NCI-H774 (cell line): ENCODE data around the gene SIRPB1.
"Not testable (repeated sequence)": the region's sequence is repeated elsewhere in the genome, so short reads cannot be mapped to it uniquely, and the experiment has no call there.

Experiments used
- DNase-seq: peaks from one replicate; lab custom pipeline; 2025; lab: John Stamatoyannopoulos, UW

SIRPB1 gene

DNA sequence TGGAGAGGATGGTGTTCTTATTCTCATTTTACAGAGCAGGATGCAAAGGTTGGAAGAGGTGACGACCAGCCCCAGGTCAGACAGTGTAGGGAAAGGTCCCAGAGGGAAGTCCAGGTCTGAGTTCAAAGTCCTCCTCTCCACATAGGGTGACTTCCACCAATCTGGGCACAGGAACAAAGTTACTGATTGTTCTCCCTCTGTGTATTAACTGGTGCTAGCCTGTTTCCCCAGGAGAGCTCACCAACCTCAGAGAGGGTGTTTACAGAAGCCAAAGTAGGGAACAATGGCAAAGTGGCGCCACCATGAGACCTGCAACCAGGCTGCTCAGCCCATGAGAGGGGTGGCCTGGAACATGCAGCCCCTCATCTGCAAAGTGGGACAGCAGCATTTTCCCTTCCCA, 16.8 kb upstream of the SIRPB1 start:
- DNase-seq: no peak

GRCh38 chr20:1635291-1635979, 15.6 kb upstream of the SIRPB1 start:
- DNase-seq: no peak

GRCh38 chr20:1633535-1633934, 13.7 kb upstream of the SIRPB1 start:
- no peak for DNase-seq

DNA sequence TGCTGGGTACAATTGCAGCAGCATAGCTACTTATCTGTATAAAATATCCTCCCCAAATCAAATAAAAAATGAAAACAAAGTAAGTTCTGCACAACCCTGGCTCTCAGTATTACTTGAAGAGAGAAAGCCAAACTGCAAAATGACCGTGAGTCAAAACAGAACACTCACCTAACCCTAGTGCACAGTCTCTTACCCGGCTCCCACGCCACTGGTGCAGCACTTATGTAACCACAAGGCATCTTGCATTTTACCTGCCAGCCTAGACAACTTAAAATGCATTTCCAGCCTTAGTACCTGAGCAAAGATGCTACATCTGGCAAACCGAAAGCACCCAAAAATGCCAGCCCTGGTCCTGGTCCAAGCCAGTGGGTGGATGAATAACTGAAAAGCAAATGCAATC, 12.4 kb upstream of the SIRPB1 start:
- DNase-seq: no peak

DNA sequence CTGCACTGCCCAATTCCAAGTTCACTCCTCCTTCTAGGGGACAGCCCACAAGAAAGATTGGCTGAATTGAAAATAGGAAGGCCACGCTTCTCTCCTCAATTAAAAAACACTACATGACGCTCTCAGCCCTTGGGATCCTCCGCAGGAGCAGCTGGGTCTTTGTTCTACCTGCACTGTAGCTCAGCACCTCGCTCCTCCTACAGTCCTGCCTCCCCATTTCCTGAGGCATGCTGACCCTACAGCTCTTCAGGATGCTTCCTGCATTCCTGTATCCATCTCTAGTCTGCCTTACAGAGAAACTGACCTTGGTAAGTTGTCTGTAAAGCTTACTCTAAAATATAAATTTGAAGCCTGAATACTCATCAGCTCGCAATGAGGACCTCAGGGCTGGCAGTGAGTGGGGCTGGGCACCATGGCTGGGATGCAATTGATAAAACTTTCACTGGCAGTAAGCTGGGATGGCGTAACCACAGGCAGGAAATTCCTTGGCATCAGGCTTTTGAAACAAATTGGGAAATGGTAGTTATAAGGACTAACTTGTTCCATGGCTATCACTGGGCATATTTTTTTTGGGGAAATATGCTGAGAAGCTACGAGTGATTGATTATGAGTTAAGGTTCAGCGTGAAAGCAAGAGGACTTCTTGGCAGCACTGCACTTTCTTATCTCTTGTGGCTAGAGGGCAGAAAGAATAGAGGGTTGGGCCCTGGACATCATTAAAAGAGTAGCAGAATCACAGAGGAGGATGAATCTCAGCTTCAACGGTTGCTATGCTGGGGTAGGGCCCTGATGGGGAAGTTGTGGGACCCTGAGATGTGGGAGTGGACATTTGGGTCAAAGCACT, 11.7 kb upstream of the SIRPB1 start:
- no peak for DNase-seq

DNA sequence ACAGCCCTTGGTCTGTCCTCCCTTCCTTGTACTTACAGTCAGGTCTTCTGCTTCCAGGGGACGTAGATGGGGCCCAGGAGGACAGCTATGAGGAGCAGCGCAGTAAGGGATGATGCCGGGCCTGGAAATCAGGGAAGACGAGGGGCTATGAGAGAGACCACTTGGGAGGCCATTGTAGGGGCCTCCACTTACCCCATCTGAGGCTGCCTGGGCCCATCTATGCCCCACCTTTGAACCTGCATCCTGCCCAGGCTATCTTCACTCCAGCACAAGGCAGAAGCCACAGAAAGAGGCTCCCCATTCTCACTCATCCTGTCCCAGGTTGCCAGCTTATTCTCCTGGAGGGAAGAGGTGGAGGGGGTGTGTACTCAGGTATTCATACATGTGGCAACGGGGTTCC, 10.4 kb upstream of the SIRPB1 start:
- DNase-seq: no peak

- no peak for DNase-seq
Measured at GRCh38 chr20:1629321-1629720, 9.5 kb upstream of the SIRPB1 start.

GRCh38 chr20:1628621-1629020, 8.8 kb upstream of the SIRPB1 start:
- no peak for DNase-seq

DNA sequence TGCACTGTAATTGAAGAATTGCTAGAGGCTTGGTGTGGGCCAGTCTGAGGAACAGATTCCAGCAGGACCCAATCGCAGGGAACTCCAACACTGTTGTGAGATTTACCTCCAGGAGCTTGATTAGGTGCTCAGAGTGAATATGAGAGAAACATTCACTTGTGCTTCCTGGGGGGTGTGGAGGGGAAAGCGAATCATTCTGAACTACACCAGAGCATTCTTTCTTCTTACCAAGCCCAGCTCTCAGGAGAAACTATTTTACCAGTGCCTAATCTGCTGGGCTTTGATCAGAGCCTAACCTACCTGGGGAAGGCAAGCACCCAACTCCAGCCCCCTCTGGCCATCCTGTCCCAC, 7.4 kb upstream of the SIRPB1 start:
- no peak for DNase-seq

GRCh38 chr20:1626528-1627199, 6.9 kb upstream of the SIRPB1 start:
- no peak for DNase-seq

- no peak for DNase-seq
Measured at GRCh38 chr20:1625083-1625690, 5.4 kb upstream of the SIRPB1 start.

- no peak for DNase-seq
Measured at GRCh38 chr20:1623501-1624205, 3.8 kb upstream of the SIRPB1 start.

DNA sequence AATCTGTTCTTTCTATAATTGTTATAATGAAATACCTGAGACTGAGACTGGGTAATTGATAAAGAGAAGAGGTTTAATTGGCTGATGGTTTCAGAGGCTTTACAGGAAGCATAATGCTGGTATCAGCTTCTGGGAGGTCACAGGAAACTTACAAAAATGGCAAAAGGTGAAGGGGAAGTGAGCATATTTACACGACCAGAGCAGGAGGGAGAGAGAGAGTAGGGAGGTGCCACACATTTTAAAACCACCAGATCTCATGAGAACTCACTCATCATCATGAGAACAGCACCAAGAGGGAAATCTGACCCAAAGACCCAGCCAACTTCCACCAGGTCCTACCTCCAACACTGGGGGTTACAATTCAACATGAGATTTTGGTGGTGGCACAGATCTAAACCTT, 2.6 kb upstream of the SIRPB1 start:
- DNase-seq: no peak

GRCh38 chr20:1621316-1621715, 1.5 kb upstream of the SIRPB1 start:
- no peak for DNase-seq

DNA sequence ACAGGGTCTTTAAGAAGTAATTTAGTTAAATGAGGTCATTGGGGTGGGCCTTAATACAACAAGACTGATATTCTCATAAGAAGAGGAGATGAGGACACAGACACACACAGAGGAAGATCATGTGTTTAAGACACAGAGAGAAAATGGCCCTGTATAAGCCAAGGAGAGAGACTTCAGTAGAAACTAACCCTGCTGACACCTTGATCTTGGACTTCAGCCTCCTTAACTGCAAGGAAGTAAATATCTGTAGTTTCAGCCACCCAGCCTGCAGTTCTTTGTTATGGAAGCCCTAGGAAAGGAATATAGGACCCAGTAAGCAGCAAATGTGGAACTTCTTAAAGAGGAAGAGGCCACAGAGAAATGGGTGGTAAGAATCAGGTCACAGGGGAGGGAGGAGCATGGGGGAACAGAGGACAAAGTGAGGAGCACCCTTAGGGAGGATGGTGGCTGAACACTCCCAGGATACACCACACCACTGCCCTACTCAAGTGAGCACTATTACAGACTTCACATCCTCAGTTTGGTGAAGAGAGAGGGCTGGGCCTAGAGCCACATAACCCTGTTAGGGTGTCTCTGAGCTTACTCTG, 762 bp downstream of the SIRPB1 start:
- DNase-seq: no peak

GRCh38 chr20:1618479-1618878, 1.3 kb downstream of the SIRPB1 start:
- DNase-seq: no peak

- no peak for DNase-seq
Measured at GRCh38 chr20:1616858-1617434, 2.9 kb downstream of the SIRPB1 start.

GRCh38 chr20:1610404-1610803, 9.4 kb downstream of the SIRPB1 start:
- not testable (repeated sequence) for DNase-seq

DNA sequence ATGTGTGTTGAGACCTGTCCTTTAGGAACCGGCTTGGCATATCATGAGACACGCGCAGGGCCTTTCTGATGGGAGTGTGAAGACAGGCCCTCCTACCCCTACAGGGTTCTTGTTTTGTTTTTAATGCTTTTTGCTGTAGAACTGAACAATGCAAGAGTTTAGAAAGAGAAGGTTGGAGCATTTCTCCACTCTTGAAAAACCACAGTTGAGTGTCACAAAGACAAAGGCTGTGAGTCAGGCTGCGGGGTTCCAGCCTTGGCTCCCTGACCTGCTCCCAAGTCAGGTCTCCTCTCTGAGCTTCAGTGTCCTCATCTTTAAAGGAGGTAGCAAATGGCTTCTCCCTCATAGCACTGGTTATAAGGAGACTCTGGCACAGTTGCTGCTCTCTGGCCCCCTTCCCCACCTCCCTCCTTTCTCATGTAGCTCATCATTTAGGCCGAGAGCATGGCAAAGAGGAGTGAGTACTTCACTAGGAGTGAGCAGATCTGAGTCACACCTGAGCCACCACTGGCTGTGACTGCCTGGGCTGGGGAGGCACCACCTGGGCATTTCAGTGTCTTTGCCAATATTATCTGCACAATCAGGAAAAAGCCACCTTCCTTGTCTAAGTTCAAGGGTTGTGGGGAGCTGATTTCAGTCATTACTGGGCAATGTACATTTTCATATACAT, 11.0 kb downstream of the SIRPB1 start:
- DNase-seq: not testable (repeated sequence)

DNA sequence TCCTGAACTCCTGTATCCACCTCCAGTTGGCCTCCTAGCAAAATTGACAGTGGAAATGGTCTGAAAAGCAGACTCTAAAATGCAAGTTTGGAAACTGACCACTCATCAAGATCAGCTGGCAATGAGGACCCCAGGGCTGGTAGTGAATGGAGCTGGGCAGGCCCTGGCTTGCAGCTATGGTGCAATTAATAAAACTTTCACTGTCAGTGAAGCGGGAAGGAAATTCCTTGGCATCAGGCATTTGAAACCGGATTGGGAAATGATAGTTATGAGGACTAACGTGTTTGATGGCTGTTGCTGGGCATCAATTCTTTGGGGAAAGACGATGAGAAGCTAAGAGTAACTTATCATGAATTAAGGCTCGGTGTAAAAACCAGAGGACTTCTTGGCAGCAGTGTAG, 19.1 kb downstream of the SIRPB1 start:
- DNase-seq: no peak

GRCh38 chr20:1595333-1595732, 24.5 kb downstream of the SIRPB1 start:
- DNase-seq: no peak
